ENCODE results near the gene CIDEB.

Gene CIDEB

GRCh38 chr14:24291446-24292117 is 16.2 kb downstream of the CIDEB start:
- no peak for DNase-seq (ENCODE audit: low read depth, low spot score)

DNA sequence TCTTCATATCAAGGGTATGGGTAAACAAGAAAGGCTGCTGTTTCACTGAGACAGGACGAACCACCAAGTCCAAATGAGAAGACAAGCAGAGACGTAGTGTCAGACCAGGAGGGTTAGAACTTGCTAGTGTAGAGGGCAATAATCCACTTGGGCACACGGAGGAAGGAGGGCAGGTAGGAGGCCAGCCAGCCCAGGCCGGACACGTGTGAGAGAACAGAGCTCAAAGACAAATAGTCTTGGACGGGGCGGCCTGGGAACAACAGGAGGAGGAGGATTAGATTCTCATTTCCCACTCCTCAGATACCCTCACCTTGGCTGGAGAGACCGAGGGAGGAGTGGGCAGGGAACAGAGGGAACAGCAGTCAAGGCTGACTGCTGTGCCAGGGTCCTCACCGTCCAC is 17.0 kb downstream of the CIDEB start:
- DNase-seq (ENCODE audit: low read depth, low spot score), result no peak

DNA sequence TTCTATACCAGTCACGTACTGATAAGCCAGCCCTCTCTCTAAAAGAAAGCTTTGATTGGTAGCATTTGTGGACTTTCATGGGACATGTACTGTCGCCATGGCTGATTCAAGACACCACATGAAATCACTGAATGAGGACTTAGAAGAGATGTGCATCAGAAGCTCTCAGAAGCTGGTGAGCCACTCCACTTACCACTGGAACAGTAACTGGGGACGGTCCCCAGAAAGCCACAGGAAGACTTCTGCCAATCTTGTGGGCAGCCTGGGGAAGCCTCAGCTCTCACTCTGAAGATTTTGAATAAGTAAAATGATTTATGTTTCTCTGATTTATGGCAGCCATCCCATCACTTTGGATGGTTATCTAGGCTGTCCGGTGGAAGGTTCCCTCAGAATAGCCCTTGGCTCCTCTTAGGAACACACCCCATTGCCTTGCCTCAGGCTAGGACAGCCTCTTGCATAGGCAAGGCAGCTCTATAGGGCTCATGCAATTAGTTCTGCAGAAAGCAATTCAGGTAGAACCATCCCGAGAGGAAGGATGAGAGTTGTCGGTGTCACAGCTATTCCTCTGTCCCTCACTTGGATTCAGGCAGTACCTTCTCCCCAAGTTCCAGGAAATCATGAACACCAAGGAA is 18.0 kb downstream of the CIDEB start:
- no peak for DNase-seq (ENCODE audit: low read depth, low spot score)

GRCh38 chr14:24286996-24287395 is 20.8 kb downstream of the CIDEB start:
- no peak for DNase-seq (ENCODE audit: low read depth, low spot score)

DNA sequence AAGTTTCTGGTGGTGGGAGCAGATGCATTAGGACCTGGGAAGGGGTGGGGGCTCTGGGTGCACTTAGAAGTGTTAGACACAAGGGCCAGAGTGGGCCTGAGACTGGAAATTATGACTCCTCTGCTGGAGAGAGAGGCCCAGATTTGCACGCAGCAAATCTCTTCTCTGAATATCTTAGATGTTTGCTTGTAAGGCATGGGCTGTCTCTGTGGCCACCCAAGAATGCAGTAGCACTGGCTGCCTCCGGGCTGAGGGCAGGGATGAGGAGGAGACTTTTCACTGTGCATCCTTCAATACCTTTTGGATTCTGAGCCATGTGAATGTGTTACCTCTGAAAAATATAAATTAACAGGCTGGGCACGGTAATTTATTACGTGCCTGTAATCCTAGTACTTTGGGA is 22.4 kb downstream of the CIDEB start:
- DNase-seq (ENCODE audit: low read depth, low spot score), result no peak

- no peak for DNase-seq (ENCODE audit: low read depth, low spot score)
Observed at GRCh38 chr14:24284501-24285035, 23.2 kb downstream of the CIDEB start.

GRCh38 chr14:24283796-24284460 is 23.8 kb downstream of the CIDEB start:
- DNase-seq (ENCODE audit: low read depth, low spot score), result no peak

- no peak for DNase-seq (ENCODE audit: low read depth, low spot score)
Observed at GRCh38 chr14:24282736-24283135, 25.0 kb downstream of the CIDEB start.

GRCh38 chr14:24281636-24282035 is 26.1 kb downstream of the CIDEB start:
- DNase-seq (ENCODE audit: low read depth, low spot score), result no peak

- no peak for DNase-seq (ENCODE audit: low read depth, low spot score)
Observed at GRCh38 chr14:24280797-24281460, 26.8 kb downstream of the CIDEB start.

DNA sequence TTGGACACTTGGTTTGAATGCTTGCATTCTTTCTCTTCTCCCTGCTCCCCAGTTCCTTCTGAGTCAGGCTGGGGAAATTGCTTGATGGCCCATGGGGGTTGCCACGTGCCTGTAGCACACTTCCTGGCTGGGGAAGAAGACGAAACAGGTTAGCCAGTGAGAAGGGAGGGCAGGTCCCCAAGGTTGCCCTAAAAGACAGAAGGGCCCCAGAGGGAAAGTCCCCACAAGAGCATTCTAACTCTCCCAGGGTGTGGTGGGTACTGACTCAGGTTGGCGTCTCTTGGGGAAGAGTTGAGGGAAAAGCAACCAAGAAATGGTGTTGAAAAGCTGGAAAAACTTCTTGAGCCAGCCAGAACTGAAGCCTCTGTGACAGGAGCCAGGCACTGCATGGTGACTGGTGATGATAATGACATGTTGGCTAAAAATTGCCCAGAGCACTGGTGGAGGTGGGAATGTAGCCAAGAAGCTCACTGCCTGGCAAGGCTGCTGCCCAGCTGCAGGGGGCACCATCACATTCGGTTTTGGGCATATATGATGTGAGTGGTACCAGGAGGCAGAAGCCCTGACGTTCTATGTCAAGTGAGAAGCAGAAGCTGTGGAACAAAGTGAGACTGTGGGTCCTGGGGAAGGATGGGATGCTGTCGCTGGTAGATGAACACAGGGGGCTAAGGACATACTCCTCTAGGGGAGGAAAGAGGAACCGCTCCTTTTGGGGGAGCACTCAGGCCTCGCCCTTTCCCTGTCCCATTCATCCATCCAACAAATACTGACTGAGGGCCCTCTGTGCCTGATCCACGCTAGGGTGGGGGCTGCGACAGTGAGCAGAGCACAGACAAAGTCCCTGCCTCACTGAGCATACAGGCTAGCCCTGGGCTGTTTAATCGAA is 28.2 kb downstream of the CIDEB start:
- DNase-seq (ENCODE audit: low read depth, low spot score), result no peak

DNA sequence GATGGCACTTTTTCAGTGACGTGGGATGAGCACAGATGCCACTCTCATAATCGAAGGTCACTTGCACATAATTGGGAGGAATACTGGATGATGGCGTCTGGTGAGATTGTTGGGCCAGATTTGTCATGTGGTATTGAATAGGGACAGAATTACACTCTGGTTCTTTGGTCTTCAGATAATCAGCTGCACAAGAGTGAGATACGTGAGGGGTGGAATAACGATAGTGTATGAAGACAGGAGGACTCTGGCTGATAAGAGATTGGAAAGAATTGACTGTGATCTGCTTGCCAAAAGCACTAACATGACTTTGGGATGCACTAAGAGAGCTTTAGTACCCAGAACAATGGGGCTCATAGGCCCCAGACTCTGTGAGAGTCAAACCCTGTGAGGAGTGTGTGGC is 29.4 kb downstream of the CIDEB start:
- DNase-seq (ENCODE audit: low read depth, low spot score), result no peak

GRCh38 chr14:24277606-24278321 is 30.0 kb downstream of the CIDEB start:
- no peak for DNase-seq (ENCODE audit: low read depth, low spot score)

- DNase-seq (ENCODE audit: low read depth, low spot score), result no peak
Observed at GRCh38 chr14:24277071-24277470, 30.7 kb downstream of the CIDEB start.

DNA sequence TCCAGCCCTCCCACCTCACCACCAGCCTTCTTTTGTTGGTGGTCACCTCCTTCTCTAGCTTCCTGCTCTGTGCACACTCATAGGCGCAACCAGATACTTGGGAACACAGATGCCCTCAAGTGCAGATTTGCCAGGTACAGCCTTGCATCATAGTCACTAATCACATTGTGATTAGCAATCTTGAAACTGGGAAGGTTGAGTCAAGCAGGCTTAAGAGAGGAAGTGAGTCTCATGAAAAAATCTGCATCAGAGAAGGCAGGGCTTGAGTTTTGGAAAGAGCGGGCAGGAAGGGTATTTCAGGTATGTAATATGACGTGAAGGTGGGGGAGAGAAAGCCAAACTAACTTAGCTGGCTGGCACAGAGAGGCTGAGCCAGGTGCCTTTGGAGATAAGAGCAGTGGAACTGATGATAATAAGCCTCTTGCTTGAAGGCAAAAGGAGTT is 33.7 kb downstream of the CIDEB start:
- DNase-seq (ENCODE audit: low read depth, low spot score), result peak; percentile 20

DNA sequence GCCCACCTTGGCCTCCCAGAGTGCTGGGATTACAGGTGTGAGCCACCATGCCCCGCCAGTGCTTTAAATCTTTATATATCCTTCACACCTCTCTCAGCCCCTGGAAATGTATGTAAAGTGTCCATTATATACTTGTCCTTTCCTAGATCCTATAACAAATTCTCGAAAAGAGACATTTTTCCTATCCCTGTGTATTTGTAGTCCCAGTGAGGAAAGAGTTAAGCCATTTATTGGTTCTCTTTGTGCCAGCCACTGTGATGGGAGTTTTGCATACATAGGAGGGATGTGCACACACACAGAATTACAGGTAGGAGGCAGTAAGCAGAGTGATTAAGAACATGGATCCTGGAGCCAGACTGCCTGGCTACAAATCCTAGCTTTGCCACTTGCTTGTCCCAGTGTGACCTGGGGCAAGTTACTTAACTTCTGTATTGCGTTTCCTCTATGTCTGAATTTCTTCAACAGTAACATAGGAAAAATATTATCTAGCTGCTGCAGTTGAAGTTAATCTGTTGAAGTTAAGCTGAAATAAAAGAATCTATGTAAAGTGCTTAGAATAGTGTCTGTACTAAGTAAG is 34.3 kb downstream of the CIDEB start:
- no peak for DNase-seq (ENCODE audit: low read depth, low spot score)

DNA sequence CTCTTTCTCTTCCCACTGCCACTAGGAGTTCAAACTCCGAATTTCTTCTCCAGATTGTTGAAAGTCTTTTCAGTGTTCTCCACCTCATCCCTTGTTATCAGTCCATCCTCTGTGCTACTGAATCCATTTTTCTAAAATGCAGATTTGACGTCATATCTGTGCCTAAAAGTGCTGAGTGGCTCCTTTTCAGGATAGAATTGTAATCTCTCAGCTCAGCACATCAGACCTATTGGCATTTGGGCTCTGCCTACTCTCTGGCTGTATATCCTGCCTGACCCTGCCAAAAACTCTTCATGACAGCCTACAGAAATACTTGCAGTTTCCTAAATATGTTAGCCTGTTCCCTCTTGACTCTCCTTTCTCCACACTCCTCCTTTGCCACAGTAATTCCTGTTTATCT is 35.3 kb downstream of the CIDEB start:
- no peak for DNase-seq (ENCODE audit: low read depth, low spot score)

DNA sequence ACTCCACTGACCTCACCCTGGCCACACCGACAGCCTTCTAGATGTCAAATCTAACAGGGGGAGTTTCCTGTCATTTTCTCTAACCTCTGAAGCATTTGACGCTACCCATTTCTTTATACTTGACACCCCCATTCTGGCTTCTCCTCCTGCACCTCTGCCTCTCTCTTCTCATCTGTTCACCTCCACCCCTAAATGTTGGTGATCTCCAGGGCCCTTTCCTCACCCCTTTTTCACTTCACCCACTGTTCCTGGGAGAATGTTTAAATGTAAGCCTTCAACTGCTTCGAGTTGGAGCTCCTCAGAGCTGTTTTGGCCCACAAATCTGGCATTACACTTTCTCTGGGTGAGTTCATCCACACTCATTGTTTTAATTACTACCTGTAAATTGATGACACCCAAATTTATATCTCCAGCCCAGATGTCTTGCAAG is 35.9 kb downstream of the CIDEB start:
- DNase-seq (ENCODE audit: low read depth, low spot score), result no peak

DNA sequence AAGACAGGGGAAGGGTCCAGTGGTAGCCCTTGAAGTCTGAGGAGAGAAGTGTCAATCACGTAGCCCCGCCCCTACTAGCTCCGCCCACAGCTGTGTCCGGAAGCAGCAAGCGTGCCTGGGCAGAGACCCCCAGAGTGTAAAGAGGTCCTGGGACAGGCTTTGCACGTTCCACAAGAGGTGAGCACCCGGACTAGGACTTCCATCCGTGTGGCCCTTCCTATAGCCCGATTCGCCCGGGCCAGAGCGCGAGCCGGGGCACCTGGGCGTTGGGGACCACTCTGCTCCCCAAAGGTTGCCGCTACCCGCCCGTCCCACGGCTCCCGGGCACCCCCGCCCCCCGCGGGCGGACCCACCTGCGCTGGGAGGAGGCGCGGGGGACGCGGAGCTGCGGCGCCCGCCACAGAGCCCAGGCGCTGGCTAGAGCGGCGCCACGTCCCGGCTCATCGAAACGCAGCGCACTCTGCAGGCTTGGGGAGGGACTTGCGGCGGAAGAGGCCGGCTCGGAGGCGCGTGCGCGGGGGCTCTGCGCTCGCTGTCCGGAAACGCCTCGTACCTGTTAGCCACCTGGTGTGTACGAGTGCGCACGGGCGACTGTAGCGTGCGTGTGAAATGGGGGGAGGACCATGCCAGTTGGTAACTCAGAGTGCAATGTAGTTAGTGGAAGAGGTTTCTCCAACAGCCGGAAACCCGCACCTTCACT is 36.5 kb downstream of the CIDEB start, which contains the start of gene RABGGTA:
Gene RABGGTA (minus strand): TSS at position 464 of the 700 bp plus-strand sequence. CDS start 482 bp downstream, outside the sequence.
- DNase-seq (ENCODE audit: low read depth, low spot score), result peak; percentile 80

All from activated naive CD8-positive, alpha-beta T cell treated with anti-CD3 and anti-CD28 coated beads, Interleukin-2, amount 50 U/mL, for 16 hours (primary cell).